BLaER1 treated with 17β-estradiol and CSF1 and Interleukin-3, amounts not matched to agents 10 nM and 100 nM (cell line): ENCODE data around the gene PRIM1.
"Not testable (repeated sequence)": the region's sequence is repeated elsewhere in the genome, so short reads cannot be mapped to it uniquely, and the experiment has no call there.

Experiments used
- H3K27ac ChIP-seq, 11 experiments: shearing (Covaris generic); formaldehyde crosslinking; 2 replicates each; pipeline ENCODE4 v1.8.1; 2022
- H3K27me3 ChIP-seq, 11 experiments: shearing (Covaris generic); formaldehyde crosslinking; 2 replicates each; pipeline ENCODE4 v1.8.1; 2022
- H3K36me3 ChIP-seq, 11 experiments: shearing (Covaris generic); formaldehyde crosslinking; 2 replicates each; pipeline ENCODE4 v1.8.1; 2022
- H3K4me1 ChIP-seq, 10 experiments: shearing (Covaris generic); formaldehyde crosslinking; 2 replicates each; pipeline ENCODE4 v1.8.1; 2022
- H3K4me2 ChIP-seq, 11 experiments: shearing (Covaris generic); formaldehyde crosslinking; 2 replicates each; pipeline ENCODE4 v1.8.1; 2022
- H3K4me3 ChIP-seq, 10 experiments: shearing (Covaris generic); formaldehyde crosslinking; 2 replicates each; pipeline ENCODE4 v1.8.1; 2022
- H3K9ac ChIP-seq, 11 experiments: shearing (Covaris generic); formaldehyde crosslinking; 2 replicates each; pipeline ENCODE4 v1.8.1; 2022
- H3K9me3 ChIP-seq, 11 experiments: shearing (Covaris generic); formaldehyde crosslinking; replicated peaks in 1 of 11; 2 replicates each; pipeline ENCODE4 v1.8.1; 2022
- H4K20me1 ChIP-seq, 11 experiments: shearing (Covaris generic); formaldehyde crosslinking; 2 replicates each; pipeline ENCODE4 v1.8.1; 2022
- Cebpa-rat ChIP-seq, 11 experiments: shearing (Covaris generic); IDR thresholded peaks; 2 replicates each; pipeline ENCODE4 v1.8.1; 2022

Gene PRIM1

GRCh38 chr12:56766535-56766934 is 14.4 kb upstream of the PRIM1 start:
- Histone ChIP-seq H3K4me1 (peaks cover 0 to 32% (median 9%) of the 10 kb centered on the region in 10 experiments; a peak in 9 of 20 replicates), H4K20me1 (no peaks in the 10 kb centered on the region), H3K4me2 (peak overlapping the region in 4 of 11 experiments; percentile 4 to 70 (median 63); a peak in 8 of 22 replicates), H3K4me3 (no peak overlapping the region), H3K36me3 (no peaks in the 10 kb centered on the region), H3K27ac (peak overlapping the region in 1 of 11 experiments; percentile 2; a peak in 1 of 22 replicates), H3K9me3 (no peaks in the 10 kb centered on the region), H3K27me3 (no peaks in the 10 kb centered on the region), H3K9ac (no peak overlapping the region)
- no peak for TF ChIP-seq Cebpa-rat (IDR thresholded peaks at IDR 0.05)

GRCh38 chr12:56763753-56764657 is 11.9 kb upstream of the PRIM1 start:
- Histone ChIP-seq H3K36me3 (no peaks in the 10 kb centered on the region), H3K4me3 (no peak overlapping the region), H3K27ac (no peak overlapping the region), H3K4me1 (peaks cover 0 to 37% (median 9%) of the 10 kb centered on the region in 10 experiments; a peak in 9 of 20 replicates), H3K4me2 (no peak overlapping the region; a peak in 1 of 22 replicates), H3K9ac (no peak overlapping the region), H3K9me3 (peaks cover 0 to 2% (median 0%) of the 10 kb centered on the region in 11 experiments; a peak in 4 of 22 replicates), H3K27me3 (no peaks in the 10 kb centered on the region), H4K20me1 (no peaks in the 10 kb centered on the region)
- TF ChIP-seq Cebpa-rat (IDR thresholded peaks at IDR 0.05) = peak in 1 of 11 experiments; percentile 30; a peak in 1 of 22 replicates

GRCh38 chr12:56761812-56762211 is 9.7 kb upstream of the PRIM1 start:
- TF ChIP-seq Cebpa-rat (IDR thresholded peaks at IDR 0.05) = no peak
- H3K4me1 ChIP-seq = peaks cover 0 to 37% (median 6%) of the 10 kb centered on the region in 10 experiments; a peak in 9 of 20 replicates

GRCh38 chr12:56760460-56760859 is 8.3 kb upstream of the PRIM1 start:
- H3K4me2 ChIP-seq = no peak overlapping the region
- no peak overlapping the region for H3K27ac ChIP-seq
- H3K27me3 ChIP-seq = no peaks in the 10 kb centered on the region
- H3K9me3 ChIP-seq = peaks cover 0 to 10% (median 4%) of the 10 kb centered on the region in 11 experiments; a peak in 7 of 22 replicates
- H3K36me3 ChIP-seq = no peaks in the 10 kb centered on the region
- no peak overlapping the region for H3K9ac ChIP-seq
- H3K4me1 ChIP-seq = peaks cover 0 to 23% (median 2%) of the 10 kb centered on the region in 10 experiments; a peak in 7 of 20 replicates
- no peaks in the 10 kb centered on the region for H4K20me1 ChIP-seq
- no peak overlapping the region for H3K4me3 ChIP-seq
- no peak for TF ChIP-seq Cebpa-rat (IDR thresholded peaks at IDR 0.05)

More at GRCh38 chr12:56761812-56762211, 9.7 kb upstream of the PRIM1 start:
- no peaks in the 10 kb centered on the region for H3K36me3 ChIP-seq
- H4K20me1 ChIP-seq = no peaks in the 10 kb centered on the region
- H3K9me3 ChIP-seq = peaks cover 0 to 10% (median 4%) of the 10 kb centered on the region in 11 experiments; a peak in 7 of 22 replicates
- H3K4me3 ChIP-seq = no peak overlapping the region
- no peak overlapping the region for H3K27ac ChIP-seq
- H3K27me3 ChIP-seq = no peaks in the 10 kb centered on the region
- H3K9ac ChIP-seq = no peak overlapping the region
- H3K4me2 ChIP-seq = no peak overlapping the region

- H3K36me3 ChIP-seq = no peaks in the 10 kb centered on the region
- peaks cover 0 to 20% (median 2%) of the 10 kb centered on the region in 10 experiments; a peak in 5 of 20 replicates for H3K4me1 ChIP-seq
- H3K4me2 ChIP-seq = peak overlapping the region in 2 of 11 experiments; percentile 10 to 26; a peak in 3 of 22 replicates
- no peak overlapping the region for H3K4me3 ChIP-seq
- H4K20me1 ChIP-seq = no peaks in the 10 kb centered on the region
- no peak overlapping the region for H3K27ac ChIP-seq
- no peaks in the 10 kb centered on the region for H3K27me3 ChIP-seq
- H3K9ac ChIP-seq = no peak overlapping the region
- no peak for TF ChIP-seq Cebpa-rat (IDR thresholded peaks at IDR 0.05)
- peaks cover 0 to 10% (median 4%) of the 10 kb centered on the region in 11 experiments; a peak in 7 of 22 replicates for H3K9me3 ChIP-seq
Observed at GRCh38 chr12:56759263-56759908, 7.3 kb upstream of the PRIM1 start.

- H4K20me1 ChIP-seq = no peaks in the 10 kb centered on the region
- peaks cover 0 to 10% (median 4%) of the 10 kb centered on the region in 11 experiments; a peak in 7 of 22 replicates for H3K9me3 ChIP-seq
- H3K4me3 ChIP-seq = no peak overlapping the region
- no peak overlapping the region for H3K27ac ChIP-seq
- H3K9ac ChIP-seq = no peak overlapping the region
- H3K36me3 ChIP-seq = no peaks in the 10 kb centered on the region
- TF ChIP-seq Cebpa-rat (IDR thresholded peaks at IDR 0.05) = no peak
- no peaks in the 10 kb centered on the region for H3K27me3 ChIP-seq
- peaks cover 0 to 15% (median 0%) of the 10 kb centered on the region in 10 experiments; a peak in 2 of 20 replicates for H3K4me1 ChIP-seq
- H3K4me2 ChIP-seq = peak overlapping the region in 2 of 11 experiments; percentile 10 to 26; a peak in 3 of 22 replicates
Observed at GRCh38 chr12:56758728-56759262, 6.7 kb upstream of the PRIM1 start.

- not testable (repeated sequence) for H3K9ac ChIP-seq, H3K4me3 ChIP-seq, H4K20me1 ChIP-seq, H3K27ac ChIP-seq, H3K27me3 ChIP-seq, H3K4me2 ChIP-seq, H3K36me3 ChIP-seq
- peaks cover 0 to 10% (median 4%) of the 10 kb centered on the region in 11 experiments; a peak in 7 of 22 replicates for H3K9me3 ChIP-seq
- peaks cover 0 to 10% (median 0%) of the 10 kb centered on the region in 10 experiments; a peak in 2 of 20 replicates for H3K4me1 ChIP-seq
Observed at GRCh38 chr12:56757971-56758370, 5.8 kb upstream of the PRIM1 start.

GRCh38 chr12:56753566-56753965 is 1.4 kb upstream of the PRIM1 start:
- Histone ChIP-seq H3K36me3 (peaks cover 0 to 16% (median 6%) of the 10 kb centered on the region in 11 experiments; a peak in 10 of 22 replicates), H3K27ac (no peak overlapping the region), H3K27me3 (no peaks in the 10 kb centered on the region), H4K20me1 (no peaks in the 10 kb centered on the region; a peak in 1 of 22 replicates), H3K9me3 (peaks cover 0 to 6% (median 0%) of the 10 kb centered on the region in 11 experiments; a peak in 6 of 22 replicates), H3K4me2 (no peak overlapping the region), H3K9ac (no peak overlapping the region), H3K4me1 (peaks cover 24 to 34% (median 28%) of the 10 kb centered on the region in 10 experiments), H3K4me3 (no peak overlapping the region)
- no peak for TF ChIP-seq Cebpa-rat (IDR thresholded peaks at IDR 0.05)

GRCh38 chr12:56750596-56750995 is 1.5 kb downstream of the PRIM1 start:
- Histone ChIP-seq H3K4me2 (peak overlapping the region; percentile 77 to 97 (median 87); a peak in 21 of 22 replicates), H3K4me1 (peaks cover 24 to 40% (median 29%) of the 10 kb centered on the region in 10 experiments), H3K27ac (peak overlapping the region in 9 of 11 experiments; percentile 70 to 96 (median 92); a peak in 15 of 22 replicates), H3K9ac (peak overlapping the region in 8 of 11 experiments; percentile 76 to 93 (median 89); a peak in 13 of 22 replicates), H3K36me3 (peaks cover 0 to 46% (median 32%) of the 10 kb centered on the region in 11 experiments; a peak in 19 of 22 replicates), H3K4me3 (peak overlapping the region in 9 of 10 experiments; percentile 67 to 91 (median 76); a peak in 13 of 20 replicates)
- not testable (repeated sequence) for H4K20me1 ChIP-seq, H3K27me3 ChIP-seq, H3K9me3 ChIP-seq
